ENCODE data around the gene CELSR1.

CELSR1 gene, protein sequence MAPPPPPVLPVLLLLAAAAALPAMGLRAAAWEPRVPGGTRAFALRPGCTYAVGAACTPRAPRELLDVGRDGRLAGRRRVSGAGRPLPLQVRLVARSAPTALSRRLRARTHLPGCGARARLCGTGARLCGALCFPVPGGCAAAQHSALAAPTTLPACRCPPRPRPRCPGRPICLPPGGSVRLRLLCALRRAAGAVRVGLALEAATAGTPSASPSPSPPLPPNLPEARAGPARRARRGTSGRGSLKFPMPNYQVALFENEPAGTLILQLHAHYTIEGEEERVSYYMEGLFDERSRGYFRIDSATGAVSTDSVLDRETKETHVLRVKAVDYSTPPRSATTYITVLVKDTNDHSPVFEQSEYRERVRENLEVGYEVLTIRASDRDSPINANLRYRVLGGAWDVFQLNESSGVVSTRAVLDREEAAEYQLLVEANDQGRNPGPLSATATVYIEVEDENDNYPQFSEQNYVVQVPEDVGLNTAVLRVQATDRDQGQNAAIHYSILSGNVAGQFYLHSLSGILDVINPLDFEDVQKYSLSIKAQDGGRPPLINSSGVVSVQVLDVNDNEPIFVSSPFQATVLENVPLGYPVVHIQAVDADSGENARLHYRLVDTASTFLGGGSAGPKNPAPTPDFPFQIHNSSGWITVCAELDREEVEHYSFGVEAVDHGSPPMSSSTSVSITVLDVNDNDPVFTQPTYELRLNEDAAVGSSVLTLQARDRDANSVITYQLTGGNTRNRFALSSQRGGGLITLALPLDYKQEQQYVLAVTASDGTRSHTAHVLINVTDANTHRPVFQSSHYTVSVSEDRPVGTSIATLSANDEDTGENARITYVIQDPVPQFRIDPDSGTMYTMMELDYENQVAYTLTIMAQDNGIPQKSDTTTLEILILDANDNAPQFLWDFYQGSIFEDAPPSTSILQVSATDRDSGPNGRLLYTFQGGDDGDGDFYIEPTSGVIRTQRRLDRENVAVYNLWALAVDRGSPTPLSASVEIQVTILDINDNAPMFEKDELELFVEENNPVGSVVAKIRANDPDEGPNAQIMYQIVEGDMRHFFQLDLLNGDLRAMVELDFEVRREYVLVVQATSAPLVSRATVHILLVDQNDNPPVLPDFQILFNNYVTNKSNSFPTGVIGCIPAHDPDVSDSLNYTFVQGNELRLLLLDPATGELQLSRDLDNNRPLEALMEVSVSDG (N-terminal part only)

DNA sequence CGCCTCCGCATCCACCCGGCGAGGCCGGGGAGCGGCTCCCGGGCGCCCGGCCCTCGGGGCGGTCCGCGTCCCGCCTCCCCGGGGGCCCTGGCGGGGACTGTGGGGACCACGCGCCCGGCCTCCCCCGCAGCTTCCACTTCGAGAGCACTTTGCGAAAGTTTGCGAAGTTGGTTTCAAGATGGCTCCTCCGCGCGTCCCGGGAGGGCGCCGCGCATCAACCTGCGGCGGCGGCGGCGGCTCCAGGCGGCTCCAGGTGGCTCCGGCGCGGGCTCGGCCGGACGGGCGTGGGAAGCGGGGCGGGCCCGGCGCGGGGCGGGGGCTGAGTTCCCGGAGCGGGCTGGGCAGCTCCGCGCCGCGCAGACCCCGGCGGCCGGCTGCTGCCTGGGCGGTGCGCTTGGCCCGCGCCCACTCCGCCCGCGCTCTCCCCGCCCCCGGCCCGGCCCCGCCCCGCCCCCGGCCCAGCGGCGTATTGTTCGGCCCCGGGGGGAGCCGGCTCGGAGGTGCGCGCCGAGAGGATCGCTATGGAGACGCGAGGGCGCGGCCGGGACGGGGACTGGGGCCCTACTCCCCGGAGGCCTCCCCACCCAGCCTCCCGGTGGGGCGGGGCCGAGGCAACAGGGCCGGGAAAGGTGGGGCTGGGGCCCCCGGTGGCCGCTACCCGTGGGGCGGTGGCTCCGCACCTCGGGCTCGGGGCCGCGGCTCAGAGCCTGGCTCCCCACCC lies at the start of gene CELSR1:
TSS of gene CELSR1 (minus strand) at position 396 of the 721 bp plus-strand sequence. CDS start 450 bp downstream, outside the sequence.
- no peak for DNase-seq (ENCODE audit: low read depth in 2 of 2)

DNA sequence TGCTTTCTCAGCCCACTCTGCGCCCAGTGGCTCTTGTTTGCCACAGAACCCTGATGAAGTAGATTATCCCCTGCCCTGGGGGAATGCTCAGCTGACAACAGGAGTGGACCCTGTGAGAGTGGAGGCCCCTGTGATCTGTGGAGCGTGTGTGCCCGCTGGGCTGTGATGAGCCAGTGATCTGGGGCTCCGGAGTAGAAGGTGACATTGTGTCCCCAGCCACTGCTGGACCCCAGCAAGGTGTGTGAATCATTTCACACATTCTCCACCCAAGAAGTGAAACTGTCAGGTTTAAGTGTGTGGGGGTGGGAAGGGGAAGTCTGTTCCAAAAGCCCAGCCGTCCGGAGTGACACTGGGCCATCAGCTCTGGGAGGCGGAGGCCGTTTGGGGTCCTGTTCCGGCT lies 49.6 kb upstream of the CELSR1 start:
- DNase-seq (ENCODE audit: low read depth in 2 of 2): no peak

DNA sequence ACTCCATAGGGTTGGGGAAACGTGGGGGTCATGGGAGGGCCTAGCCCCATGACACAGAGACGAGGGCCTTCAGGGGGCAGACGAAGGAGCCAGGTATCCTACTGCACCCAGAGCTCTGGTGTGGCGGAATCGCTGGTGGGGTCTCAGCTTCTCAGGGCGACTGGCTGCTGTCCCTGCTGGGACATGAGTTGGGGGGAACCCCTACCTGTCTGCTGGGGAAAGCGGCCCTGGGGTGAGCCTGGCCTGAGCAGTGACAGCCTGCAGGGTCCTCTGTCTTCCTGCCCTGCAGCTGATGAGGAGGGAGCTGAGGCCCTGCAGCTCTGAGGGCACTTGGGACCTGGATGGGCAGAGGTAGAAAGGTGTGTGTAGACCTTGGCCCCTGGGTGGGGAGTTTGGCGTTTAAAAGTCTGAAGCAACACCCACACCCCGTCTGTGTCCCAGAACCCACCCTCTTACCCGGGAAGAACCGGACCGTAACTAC lies 49.2 kb upstream of the CELSR1 start:
- DNase-seq (ENCODE audit: low read depth in 2 of 2): no peak

DNA sequence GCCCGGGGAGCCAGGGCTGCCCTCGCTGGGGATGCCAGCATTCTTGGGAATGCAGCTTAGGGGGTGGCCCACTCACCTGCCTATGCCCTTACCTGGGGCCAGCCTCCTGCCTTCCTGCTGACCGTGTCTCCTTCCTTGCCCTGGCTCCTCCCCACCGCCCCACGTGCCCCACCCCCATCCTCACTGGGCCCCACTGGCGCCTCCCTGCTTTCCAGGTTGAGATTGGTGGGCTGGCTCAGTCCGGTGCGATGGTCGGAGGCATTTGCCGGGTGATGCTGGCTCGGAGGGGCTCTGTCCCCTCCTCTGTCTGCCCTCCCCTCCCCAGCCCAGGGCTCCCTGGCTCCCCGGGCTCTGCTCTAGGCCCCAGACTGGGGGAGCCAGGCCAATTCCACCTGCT lies 48.7 kb upstream of the CELSR1 start:
- no peak for DNase-seq (ENCODE audit: low read depth in 2 of 2)

DNA sequence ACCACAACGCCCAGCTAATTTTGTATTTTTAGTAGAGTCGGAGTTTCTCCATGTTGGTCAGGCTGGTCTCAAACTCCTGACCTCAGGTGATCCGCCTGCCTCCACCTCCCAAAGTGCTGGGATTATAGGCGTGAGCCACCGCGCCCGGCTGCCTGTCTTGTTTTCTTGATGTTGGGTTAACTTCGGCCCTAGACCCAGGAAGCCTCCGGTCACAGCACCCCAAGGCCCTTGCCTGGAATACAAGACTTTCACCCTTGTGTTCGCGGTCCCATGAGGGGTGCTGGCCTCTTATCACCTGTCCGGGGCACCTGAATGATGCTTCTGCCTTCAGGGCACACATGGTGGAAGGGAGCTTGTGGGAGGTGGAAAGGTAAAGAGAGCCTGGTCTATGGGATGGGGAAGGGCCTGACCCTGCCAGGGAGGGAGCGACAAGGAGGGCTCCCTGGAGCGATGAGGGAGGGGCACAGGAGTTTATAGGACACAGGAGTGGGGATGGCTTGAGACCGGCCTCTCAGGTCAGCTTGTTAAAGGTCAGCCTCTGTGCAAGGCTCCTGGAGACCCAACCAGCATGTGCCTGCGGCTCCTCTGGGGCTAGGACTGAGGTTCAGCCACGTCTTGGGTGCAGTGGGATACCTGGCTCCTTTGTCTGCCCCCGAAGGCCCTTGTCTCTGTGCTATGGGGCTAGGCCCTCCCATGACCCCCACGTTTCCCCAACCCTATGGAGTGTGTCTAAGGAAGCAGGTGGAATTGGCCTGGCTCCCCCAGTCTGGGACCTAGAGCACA lies 48.1 kb upstream of the CELSR1 start:
- DNase-seq (ENCODE audit: low read depth in 2 of 2): no peak

DNA sequence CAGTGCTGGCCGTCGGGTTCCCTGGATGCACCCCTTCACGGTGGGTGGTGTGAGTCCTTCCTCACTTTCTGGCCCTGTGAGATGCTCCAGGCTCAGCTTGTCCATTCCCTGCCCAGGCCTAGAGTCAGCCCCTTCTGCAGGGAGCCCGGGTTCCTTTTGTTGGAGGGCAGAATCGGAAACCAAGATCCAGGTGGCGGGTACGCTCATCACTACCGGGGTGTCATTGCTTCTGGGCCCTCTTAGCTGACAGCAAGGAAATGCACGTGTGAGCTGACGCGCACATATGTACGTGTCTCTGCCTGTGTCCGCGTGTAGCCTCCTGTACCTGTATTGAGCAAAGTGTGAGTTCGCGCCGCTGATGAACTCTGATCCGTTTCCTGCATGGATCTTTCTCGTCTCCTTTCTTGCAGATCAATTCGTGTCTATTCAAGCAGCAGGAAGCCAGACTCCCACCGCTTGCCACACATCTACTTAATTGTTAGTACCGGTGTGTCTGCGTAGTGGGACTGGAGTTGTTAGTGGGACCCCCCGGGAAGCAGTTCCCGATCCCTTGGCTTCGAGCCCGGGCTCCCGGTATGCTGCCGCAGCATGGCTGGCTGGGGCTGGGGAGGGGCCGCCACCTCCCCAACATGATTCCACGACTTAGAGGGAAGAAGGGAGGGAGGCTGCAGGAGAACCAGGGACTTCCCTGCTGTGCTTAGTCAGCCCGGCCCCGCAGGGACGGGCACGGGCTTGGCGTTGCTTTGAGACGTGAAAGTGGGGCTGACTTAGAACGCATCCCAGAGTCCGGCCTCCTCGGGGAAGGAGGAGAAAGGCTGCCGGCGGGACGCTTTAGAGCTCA lies 46.9 kb upstream of the CELSR1 start:
- no peak for DNase-seq (ENCODE audit: low read depth in 2 of 2)

DNA sequence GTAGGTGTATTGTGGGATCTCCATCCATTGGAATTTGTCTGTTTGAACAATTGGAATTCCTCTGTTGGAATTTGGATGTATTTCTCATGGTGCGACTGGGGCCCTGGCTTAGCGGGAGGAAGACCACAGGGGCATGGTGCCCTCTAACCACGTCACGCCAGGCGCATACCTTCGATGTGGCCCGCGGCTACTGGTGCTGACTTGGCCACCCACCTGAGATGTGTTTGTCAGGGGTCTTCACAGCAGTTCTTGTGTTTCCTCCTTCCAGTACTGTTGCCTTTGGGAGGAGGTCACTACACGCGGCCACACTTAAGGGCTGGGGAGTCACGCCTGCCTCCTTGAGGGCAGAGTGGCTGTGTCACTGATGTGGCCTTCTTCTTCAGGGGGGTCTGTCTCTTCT lies 46.2 kb upstream of the CELSR1 start:
- DNase-seq (ENCODE audit: low read depth in 2 of 2): no peak

DNA sequence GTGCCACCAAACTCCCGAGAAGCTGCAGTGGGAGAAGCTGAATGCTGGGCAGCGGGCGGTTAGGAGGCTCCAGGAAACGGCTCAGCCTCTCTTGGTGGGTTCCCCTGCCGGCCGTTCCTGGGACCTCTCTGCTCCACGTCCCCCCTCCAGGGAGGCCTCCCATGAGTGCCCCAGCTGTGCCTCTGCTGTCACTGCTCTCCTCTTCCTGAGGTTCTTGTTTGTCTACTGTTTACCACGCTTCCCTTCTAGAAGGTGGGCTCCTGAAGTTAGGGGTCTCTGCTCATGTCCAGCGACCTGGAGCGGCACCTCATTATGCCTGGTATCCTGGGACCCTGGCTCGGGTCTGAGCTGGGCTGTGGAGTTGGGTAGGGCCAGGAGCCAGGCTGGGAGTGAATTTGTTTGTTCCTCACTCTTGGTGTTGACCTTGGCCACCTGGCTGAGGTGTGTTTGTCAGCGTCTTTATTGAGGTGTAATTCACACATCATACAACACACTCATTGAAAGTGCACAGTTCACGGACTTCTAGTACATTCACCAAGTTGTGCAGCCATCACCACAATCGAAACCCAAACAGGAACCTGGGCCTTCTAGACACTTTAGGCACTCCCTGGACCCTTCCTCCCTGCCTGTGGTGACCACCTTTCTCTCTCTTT lies 45.0 kb upstream of the CELSR1 start:
- no peak for DNase-seq (ENCODE audit: low read depth in 2 of 2)

DNA sequence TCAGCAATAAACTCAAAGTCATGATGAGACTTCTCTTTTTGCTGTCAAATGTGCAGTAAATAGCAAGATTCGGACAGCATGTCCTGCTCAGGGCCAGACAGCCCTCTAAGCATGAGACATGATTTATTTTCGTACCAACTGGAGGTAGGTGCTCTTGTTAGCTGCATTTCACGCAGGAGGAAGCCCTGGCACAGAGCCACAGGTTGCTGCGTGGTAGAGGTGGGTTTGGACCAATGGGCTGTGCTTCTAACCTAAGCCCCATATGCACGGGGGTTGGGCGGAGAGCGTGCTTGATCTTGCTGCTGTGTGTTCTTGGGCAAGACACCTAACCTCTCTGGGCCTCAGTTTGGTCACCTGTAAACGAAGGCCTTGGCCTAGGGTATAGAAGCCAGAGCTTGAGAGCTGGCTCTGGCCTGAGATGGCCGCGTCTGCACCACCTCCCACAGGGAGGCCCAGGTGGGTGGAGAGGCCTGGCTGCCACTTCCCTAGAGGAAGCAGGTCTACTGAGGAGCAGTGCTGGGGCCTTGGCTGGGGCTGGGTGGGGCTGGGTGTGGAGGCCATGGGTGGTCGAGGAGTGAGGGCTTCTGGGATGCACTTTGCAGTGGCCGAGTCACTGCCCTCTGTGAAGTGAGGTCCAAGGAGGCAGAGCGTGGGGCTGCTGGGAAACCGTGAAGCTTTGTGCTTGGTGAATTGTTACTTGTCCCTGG lies 44.3 kb upstream of the CELSR1 start:
- no peak for DNase-seq (ENCODE audit: low read depth in 2 of 2)

DNA sequence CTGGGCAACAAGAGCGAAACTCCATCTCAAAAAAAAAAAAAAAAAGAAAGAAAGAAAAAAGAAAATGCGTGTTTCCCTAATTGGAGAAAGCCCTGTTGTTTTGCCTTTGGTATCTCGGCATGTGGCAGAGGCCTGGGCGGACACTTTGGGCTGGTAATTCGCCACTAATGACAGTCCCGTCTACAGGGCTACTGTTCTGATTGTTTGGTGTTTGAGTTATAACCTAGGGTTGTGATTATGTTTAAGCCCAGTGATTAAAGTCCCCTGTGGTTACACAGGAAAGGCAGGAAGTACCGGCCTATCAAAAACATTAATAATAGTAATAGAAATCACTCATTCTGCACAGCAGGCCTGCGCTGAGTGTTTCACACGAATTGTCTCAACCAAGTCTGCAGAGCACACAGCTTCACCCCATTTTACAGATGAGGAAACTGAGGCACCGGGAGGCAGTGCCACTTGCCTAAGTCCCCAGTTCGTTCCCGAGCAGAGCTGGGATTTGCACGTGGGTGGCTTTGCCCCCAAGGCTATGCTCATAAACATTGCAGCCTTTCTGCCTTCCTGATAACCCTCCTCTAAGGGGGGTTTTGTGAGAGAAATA lies 43.6 kb upstream of the CELSR1 start:
- DNase-seq (ENCODE audit: low read depth in 2 of 2): no peak

DNA sequence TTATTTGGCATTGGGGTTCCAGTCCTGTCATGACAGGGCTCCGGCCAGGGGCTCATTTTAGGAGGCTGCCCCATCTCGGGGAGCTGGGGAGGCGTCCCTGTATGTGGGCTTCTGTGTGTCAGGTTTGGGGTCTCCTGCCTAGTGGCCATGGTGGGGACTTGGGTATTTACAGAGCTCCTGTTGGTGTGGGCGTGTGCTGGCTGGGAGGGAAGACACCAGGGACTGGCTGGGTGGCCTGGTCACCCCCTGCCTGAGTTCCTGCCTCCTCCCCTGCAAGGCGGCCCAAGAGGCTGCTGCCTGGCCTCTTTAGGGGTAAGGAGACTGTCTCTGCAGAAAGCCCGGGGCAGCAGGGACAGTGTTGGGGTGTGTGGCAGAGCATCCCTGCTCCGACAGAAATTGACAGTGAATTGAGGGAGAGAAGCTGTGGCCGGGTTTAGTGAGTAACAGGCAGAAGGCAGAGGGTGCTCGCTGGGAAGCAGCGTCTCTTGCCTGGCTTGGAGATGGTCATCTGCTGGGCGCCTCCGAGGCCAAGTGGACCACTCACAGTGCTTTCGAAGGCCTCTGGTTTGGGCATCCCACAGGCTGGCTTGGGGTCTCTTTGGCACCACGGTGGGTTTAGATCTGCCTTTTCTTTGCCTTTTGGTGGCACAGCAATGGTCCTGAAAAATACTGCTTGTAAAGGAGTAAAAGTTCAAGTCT lies 42.5 kb upstream of the CELSR1 start:
- DNase-seq (ENCODE audit: low read depth in 2 of 2): no peak

DNA sequence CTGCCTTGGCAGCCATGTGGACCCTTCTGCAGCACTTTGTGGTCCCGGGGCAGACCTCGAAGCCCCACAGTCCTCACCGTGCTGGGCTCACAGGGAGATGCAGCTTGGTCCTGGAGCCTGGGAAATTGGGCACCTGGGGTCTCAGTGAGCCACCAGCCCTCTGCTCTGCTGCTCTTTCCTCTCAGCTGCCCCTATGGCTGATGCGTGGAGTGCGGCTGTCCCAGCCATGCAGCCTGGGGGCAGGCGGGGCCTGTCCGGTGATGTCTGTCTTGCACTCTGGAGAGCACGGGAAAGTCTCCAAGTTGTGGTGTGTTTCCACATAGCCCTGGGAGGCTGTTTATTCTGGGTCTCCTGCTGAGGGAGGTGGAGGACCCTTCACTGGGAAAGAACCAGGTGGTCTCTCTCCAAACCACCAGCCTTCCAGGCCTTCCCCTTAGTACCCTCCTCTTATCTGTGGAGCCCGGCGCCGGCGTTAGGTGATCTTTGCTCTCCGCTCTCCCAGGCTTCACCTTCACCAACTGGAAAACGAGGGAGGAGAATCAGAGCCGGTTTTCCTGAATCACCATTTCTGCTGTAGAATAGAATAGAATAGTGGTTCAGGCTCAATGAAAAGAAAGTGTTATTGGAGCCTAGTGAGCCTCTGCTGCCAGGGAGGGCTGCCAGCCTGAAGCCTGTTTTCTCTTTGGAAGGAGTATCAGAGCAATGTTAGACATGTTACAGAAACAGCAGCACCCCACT lies 41.6 kb upstream of the CELSR1 start:
- no peak for DNase-seq (ENCODE audit: low read depth in 2 of 2)

DNA sequence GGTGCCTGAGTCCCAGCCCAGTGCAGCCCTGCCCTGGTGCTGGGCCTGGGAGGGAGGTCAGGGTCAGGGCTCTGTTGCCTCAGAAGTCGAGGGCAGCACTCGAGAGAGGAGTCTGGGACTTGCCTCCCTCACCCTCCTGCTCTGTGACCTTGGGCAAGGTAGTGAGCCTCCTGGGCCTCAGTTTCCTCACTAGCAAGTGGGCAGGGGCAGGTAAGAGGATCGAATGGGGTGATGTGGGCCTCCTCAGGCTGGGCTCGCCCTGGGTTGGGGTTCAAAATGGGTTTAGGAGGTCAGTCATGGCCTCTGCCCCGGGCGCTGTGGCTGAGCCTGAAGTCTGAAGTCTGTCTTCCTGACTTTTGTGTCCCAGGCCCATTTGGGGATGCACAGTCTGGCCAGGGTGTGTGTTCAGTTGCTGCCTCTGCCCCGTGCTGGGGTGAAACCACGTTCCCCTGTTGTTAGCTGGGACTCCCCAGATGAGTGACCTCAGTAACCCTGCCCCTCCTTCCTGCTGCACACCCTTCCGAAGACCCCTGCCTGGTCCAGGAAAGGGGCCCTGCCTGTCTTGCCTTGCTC lies 40.9 kb upstream of the CELSR1 start:
- DNase-seq (ENCODE audit: low read depth in 2 of 2): no peak

DNA sequence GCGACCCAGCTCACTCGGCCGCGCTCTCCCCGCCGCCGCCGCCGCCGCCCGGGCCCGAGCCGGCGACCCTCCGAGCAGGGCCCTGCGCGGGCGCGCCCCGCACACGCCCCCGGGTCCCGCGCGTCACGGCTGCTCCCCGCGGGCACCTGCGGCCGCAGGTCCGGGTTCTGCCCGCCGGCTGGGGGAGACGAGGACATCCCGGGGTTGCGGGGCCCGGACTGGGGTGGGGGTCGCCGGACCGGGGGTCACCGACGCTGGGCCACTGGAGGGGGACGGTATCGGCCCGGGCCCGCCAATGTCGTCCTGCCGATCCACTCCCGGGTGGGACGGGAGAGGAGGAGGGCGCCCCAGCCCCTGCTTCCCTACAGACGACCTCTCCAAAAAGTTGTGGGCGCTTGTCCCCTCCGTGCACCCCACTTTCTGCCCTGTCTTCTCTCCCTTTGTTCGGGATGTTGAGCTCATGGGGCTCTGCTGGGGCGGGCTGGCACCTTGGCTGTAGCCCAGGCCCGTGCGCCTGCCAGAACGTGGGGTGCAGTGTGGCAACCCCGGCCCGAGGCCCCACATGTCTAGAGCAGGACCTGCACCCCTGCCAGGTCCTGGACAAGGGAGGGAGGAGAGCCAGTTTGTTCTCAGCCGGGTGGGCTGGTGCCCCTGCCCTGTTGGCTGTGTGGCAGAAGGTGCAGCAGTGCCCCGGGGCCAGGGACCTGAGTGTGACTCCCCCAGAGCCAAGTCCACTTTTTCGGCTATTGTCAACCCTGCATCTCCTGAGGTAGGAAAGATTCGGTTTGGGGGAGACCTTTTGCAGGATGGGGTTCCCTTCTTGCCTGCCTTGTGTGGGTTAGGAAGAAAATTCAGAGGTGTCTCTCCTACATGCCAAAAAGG lies 40.2 kb upstream of the CELSR1 start:
- DNase-seq (ENCODE audit: low read depth in 2 of 2): no peak
